H1 (cell line): ENCODE measurements around the gene DCTPP1. TPM values are rescaled to one million over a fixed set of nuclear protein-coding genes. Genes with fewer than 3 reads are reported as not detected.

Experiments used
- CTCF ChIA-PET: fragments of 300-600 bp; sonication (Branson Sonifier 250); formaldehyde crosslinking; loops from one replicate; lab custom pipeline; 2021; ENCODE audit not compliant: partially characterized antibody; lab: Charles Lee
- POLR2A ChIA-PET: fragments of 300-600 bp; sonication (Branson Sonifier 250); formaldehyde crosslinking; loops from one replicate; lab custom pipeline; 2021; ENCODE audit warnings: inconsistent platforms; ENCODE audit not compliant: partially characterized antibody; lab: Charles Lee
- DNase-seq, 2 experiments: peaks; one replicate each; pipeline versions ENCODE4 v3.0.0 to v3.0.0-alpha.2; 2010 to 2022; ENCODE audit warnings: low spot score in 2 of 2, low read depth in 1 of 2, mixed read lengths in 1 of 2
- FAIRE-seq: peaks from 2 replicates; lab custom pipeline; 2011; peaks lifted over from hg19 to GRCh38; lab: Jason Lieb, UNC
- H2AFZ ChIP-seq: 2 replicates; pipeline ENCODE4 v1.8.1; 2012; ENCODE audit warnings: low read length, inconsistent platforms
- H2AK5ac ChIP-seq: 2 replicates; pipeline ENCODE4 v1.6.1; 2013; ENCODE audit warnings: low read depth, low read length
- H2BK120ac ChIP-seq: replicated peaks from 2 replicates; pipeline ENCODE3; 2013; ENCODE audit warnings: low read depth, low read length, inconsistent platforms
- H2BK12ac ChIP-seq: 2 replicates; pipeline ENCODE4 v1.6.1; 2013; ENCODE audit warnings: low read depth, low read length
- H2BK15ac ChIP-seq: 2 replicates; pipeline ENCODE4 v1.6.1; 2013; ENCODE audit warnings: low read length
- H2BK20ac ChIP-seq: 2 replicates; pipeline ENCODE4 v1.6.1; 2013; ENCODE audit warnings: low read length
- H2BK5ac ChIP-seq: 2 replicates; pipeline ENCODE4 v1.6.1; 2013; ENCODE audit warnings: low read depth, low read length
- H3K14ac ChIP-seq: 2 replicates; pipeline ENCODE4 v1.6.1; 2013; ENCODE audit warnings: inconsistent platforms; ENCODE audit not compliant: insufficient read length
- H3K18ac ChIP-seq: 2 replicates; pipeline ENCODE4 v1.6.1; 2013; ENCODE audit warnings: low read length; ENCODE audit errors: extremely low read depth
- H3K23ac ChIP-seq: 2 replicates; pipeline ENCODE4 v1.6.1; 2013; ENCODE audit warnings: inconsistent platforms; ENCODE audit not compliant: insufficient read length
- H3K23me2 ChIP-seq: 2 replicates; pipeline ENCODE4 v1.6.1; 2013; ENCODE audit warnings: low read depth, low read length
- H3K27ac ChIP-seq: 2 replicates; pipeline ENCODE4 v1.6.1; 2011; ENCODE audit warnings: low read depth, low read length, inconsistent platforms
- H3K27me3 ChIP-seq, 4 experiments: replicated peaks in 1 of 4; 1 replicate in 1 of 4; 2 replicates in 3 of 4; pipeline versions ENCODE4 v1.6.1 to v1.8.1; 2011 to 2013; ENCODE audit warnings: low read length in 3 of 4, mild to moderate bottlenecking in 3 of 4, inconsistent platforms in 2 of 4, mixed read lengths in 2 of 4, moderate library complexity in 1 of 4; ENCODE audit not compliant: control insufficient read depth in 3 of 4, insufficient read depth in 3 of 4; ENCODE audit errors: extremely low read depth in 1 of 4
- H3K36me3 ChIP-seq, 4 experiments: 2 replicates each; pipeline versions ENCODE4 v1.6.1 to v1.8.1; 2011 to 2013; ENCODE audit warnings: mild to moderate bottlenecking in 4 of 4, low read length in 3 of 4, moderate library complexity in 2 of 4, control low read depth in 1 of 4, inconsistent platforms in 1 of 4; ENCODE audit not compliant: insufficient read depth in 4 of 4, control insufficient read depth in 2 of 4
- H3K4ac ChIP-seq: replicated peaks from 2 replicates; pipeline ENCODE3; 2013; ENCODE audit warnings: low read length, low read depth, mixed read lengths, inconsistent platforms; ENCODE audit not compliant: insufficient read length
- H3K4me1 ChIP-seq, 4 experiments: replicated peaks in 1 of 4; 1 replicate in 1 of 4; 2 replicates in 3 of 4; pipeline versions ENCODE4 v1.6.1 to v1.8.1; 2011 to 2013; ENCODE audit warnings: low read length in 3 of 4, inconsistent platforms in 2 of 4, mixed read lengths in 1 of 4; ENCODE audit not compliant: insufficient read depth in 4 of 4, control insufficient read depth in 3 of 4
- H3K4me2 ChIP-seq, 2 experiments: 2 replicates each; pipeline versions ENCODE4 v1.6.1 to v1.8.1; 2011 to 2013; ENCODE audit warnings: low read depth in 2 of 2, low read length in 2 of 2, control low read depth in 1 of 2, inconsistent platforms in 1 of 2, mild to moderate bottlenecking in 1 of 2; ENCODE audit not compliant: insufficient read depth in 1 of 2
- H3K4me3 ChIP-seq, 4 experiments: fragments of 200-600, 300-600 bp in 1 of 4; sonication (generic), shearing (Covaris generic), sonication (Bioruptor Twin) in 1 of 4; 2 replicates each; pipeline versions ENCODE4 v1.5.1 to v1.8.1; 2011 to 2016; ENCODE audit warnings: low read length in 4 of 4, low read depth in 3 of 4, control low read depth in 2 of 4, inconsistent platforms in 2 of 4, mild to moderate bottlenecking in 2 of 4, mixed read lengths in 1 of 4, moderate library complexity in 1 of 4; ENCODE audit not compliant: insufficient read depth in 2 of 4; ENCODE audit errors: extremely low read depth in 1 of 4
- H3K56ac ChIP-seq: replicated peaks from 2 replicates; pipeline ENCODE3; 2013; ENCODE audit warnings: low read depth, mild to moderate bottlenecking, mixed read lengths, low read length, inconsistent platforms; ENCODE audit not compliant: insufficient read length
- H3K79me1 ChIP-seq: 2 replicates; pipeline ENCODE4 v1.6.1; 2013; ENCODE audit warnings: low read depth, low read length, control low read depth
- H3K79me2 ChIP-seq, 2 experiments: 2 replicates each; pipeline versions ENCODE4 v1.6.1 to v1.8.1; 2012 to 2013; ENCODE audit warnings: low read length in 2 of 2, mild to moderate bottlenecking in 2 of 2, inconsistent platforms in 1 of 2; ENCODE audit not compliant: insufficient read depth in 2 of 2, control insufficient read depth in 1 of 2
- H3K9ac ChIP-seq, 4 experiments: replicated peaks in 1 of 4; 1 replicate in 1 of 4; 2 replicates in 3 of 4; pipeline versions ENCODE4 v1.6.1 to v1.8.1; 2011 to 2013; ENCODE audit warnings: low read depth in 3 of 4, low read length in 3 of 4, control low read depth in 2 of 4, mild to moderate bottlenecking in 2 of 4, moderate library complexity in 2 of 4, inconsistent platforms in 1 of 4; ENCODE audit errors: extremely low read depth in 1 of 4
- H3K9me3 ChIP-seq, 2 experiments: 2 replicates each; pipeline versions ENCODE4 v1.6.1 to v1.8.1; 2012 to 2013; ENCODE audit warnings: mild to moderate bottlenecking in 2 of 2, moderate library complexity in 2 of 2, control low read depth in 1 of 2, inconsistent platforms in 1 of 2, low read depth in 1 of 2, low read length in 1 of 2, mixed read lengths in 1 of 2; ENCODE audit not compliant: insufficient read depth in 2 of 2
- H4K20me1 ChIP-seq, 2 experiments: replicated peaks in 1 of 2; 2 replicates each; pipeline versions ENCODE3 to v1.8.1; 2011 to 2013; ENCODE audit warnings: inconsistent platforms in 2 of 2, low read length in 2 of 2, mild to moderate bottlenecking in 1 of 2; ENCODE audit not compliant: insufficient read depth in 2 of 2, control insufficient read depth in 1 of 2
- H4K5ac ChIP-seq: 2 replicates; pipeline ENCODE4 v1.6.1; 2013; ENCODE audit warnings: low read length, low read depth, mixed read lengths, inconsistent platforms; ENCODE audit not compliant: insufficient read length
- H4K8ac ChIP-seq: 2 replicates; pipeline ENCODE4 v1.8.0; 2013; ENCODE audit warnings: mild to moderate bottlenecking, moderate library complexity, low read length, inconsistent platforms; ENCODE audit not compliant: insufficient read depth; ENCODE audit errors: extremely low read depth
- H4K91ac ChIP-seq: replicated peaks from 2 replicates; pipeline ENCODE3; 2013; ENCODE audit warnings: low read length, mixed read lengths, inconsistent platforms; ENCODE audit not compliant: insufficient read length
- ATF2 ChIP-seq: IDR thresholded peaks from 2 replicates; pipeline ENCODE4 v1.6.1; 2012; ENCODE audit warnings: low read length, inconsistent platforms
- MAX ChIP-seq: IDR thresholded peaks from 2 replicates; pipeline ENCODE4 v1.6.1; 2012; ENCODE audit warnings: inconsistent platforms
- POLR2A ChIP-seq, 2 experiments: IDR thresholded peaks; 1 replicate in 1 of 2; 2 replicates in 1 of 2; pipeline ENCODE4 v1.6.1; 2011; ENCODE audit warnings: low read depth in 2 of 2, low read length in 2 of 2, mild to moderate bottlenecking in 2 of 2; ENCODE audit errors: control extremely low read depth in 1 of 2
- POLR2AphosphoS5 ChIP-seq: IDR thresholded peaks from 2 replicates; pipeline ENCODE4 v1.6.1; 2011; ENCODE audit warnings: low read depth, low read length
- WGBS, 2 experiments: shearing (Covaris generic) in 1 of 2; methylation state at CpG; one replicate each; pipeline versions ENCODE4 v1.1.6 to v1.1.7; 2013 to 2015; ENCODE audit warnings: low lambda C conversion rate in 2 of 2, mixed read lengths in 2 of 2, inconsistent platforms in 1 of 2, low coverage in 1 of 2, missing lambda C conversion rate in 1 of 2; ENCODE audit not compliant: insufficient replicate concordance in 2 of 2, insufficient coverage in 1 of 2, insufficient read length in 1 of 2; ENCODE audit errors: extremely low coverage in 1 of 2, missing lambda C conversion rate in 1 of 2; 5-methylcytosine and 5-hydroxymethylcytosine counted together
- polyA plus RNA-seq, 7 experiments: library from polyadenylated mRNA; depleted of rRNA in 3 of 7; stranded (reverse) in 5 of 7; unstranded in 2 of 7; fragments of >200 nt in 5 of 7; fragments of 200-250 nt in 2 of 7; gene quantifications; 1 replicate in 5 of 7; 2 replicates in 1 of 7; 4 replicates in 1 of 7; pipeline versions ENCODE4 v1.2.1 to v1.2.3, GENCODE V29; 2011 to 2013; ENCODE audit warnings: missing spikeins in 2 of 7, mixed read lengths in 2 of 7
- total RNA-seq: library from RNA; stranded (reverse); fragmentation: NEBNext Ultra II Directional; extraction: Animal tissue kit (Norgen Biotek cat#: 25700); gene quantifications from 2 replicates; pipeline ENCODE4 v1.2.1, GENCODE V29; 2021
- TF ChIP-seq, protein P1 (sequence below), 3 experiments: IDR thresholded peaks; 1 replicate in 2 of 3; 2 replicates in 1 of 3; pipeline versions ENCODE4 v1.5.1 to v1.6.1; 2011; ENCODE audit warnings: low read length in 3 of 3, mild to moderate bottlenecking in 3 of 3, inconsistent platforms in 2 of 3, low read depth in 1 of 3, moderate library complexity in 1 of 3; ENCODE audit not compliant: insufficient read depth in 1 of 3; ENCODE audit errors: control extremely low read depth in 1 of 3

The DCTPP1 gene
- total and polyA plus RNA-seq, 2 of the 8 experiments (the other 6 are each of a cell fraction or from before 2014, with no cell fraction given) = 94.5 to 103 TPM

DNA sequence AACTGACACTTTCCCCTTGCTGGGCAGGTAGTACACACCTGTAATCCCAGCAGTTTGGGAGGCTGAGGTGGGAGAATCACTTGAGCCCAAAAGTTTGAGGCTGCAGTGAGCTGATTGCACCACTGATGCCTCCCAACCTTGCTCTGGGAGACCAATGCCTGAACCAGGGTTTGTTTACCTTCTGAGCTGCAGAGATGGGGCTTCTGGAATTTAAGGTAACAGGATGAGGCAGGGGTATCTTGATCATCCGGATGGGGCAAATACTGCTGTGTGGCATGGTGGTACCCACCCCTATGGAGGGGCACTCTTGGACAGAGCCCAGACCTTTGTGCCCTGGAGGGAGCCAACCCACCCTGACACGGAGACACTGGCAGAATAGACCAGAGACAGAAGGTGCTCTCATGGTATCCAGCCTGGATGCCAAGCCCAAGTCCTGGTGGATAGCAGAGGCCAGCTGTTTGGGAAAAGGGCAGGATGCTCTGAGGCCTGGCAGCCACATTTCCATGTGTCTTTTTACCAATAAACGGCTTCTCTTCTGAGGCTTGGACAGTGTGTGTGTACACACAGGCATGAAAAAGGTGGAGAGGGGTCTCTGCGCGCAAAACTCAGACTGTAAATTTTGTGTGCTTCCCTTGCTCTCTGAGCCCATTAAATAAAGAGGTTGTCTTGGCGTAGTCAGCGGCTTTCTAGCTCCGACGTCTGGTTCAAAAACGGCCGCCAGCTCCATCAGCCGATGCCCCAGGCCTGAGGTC, 30.2 kb downstream of the DCTPP1 start:
- H2AFZ ChIP-seq = no peak overlapping the region
- POLR2A ChIA-PET = interaction anchor here (0.7 to 12.6 kb wide), 20 partner anchors 8 to 655 kb away, joined by 3 to 151 read pairs (median 4); partner anchors contain the start of genes CD2BP2, DCTPP1, MYL11 and SEPTIN1
- no peak for FAIRE-seq
- no peak for TF ChIP-seq MAX
- TF ChIP-seq POLR2AphosphoS5 = no peak; the same call in none of the 2 replicates
- TF ChIP-seq, protein P1, sequence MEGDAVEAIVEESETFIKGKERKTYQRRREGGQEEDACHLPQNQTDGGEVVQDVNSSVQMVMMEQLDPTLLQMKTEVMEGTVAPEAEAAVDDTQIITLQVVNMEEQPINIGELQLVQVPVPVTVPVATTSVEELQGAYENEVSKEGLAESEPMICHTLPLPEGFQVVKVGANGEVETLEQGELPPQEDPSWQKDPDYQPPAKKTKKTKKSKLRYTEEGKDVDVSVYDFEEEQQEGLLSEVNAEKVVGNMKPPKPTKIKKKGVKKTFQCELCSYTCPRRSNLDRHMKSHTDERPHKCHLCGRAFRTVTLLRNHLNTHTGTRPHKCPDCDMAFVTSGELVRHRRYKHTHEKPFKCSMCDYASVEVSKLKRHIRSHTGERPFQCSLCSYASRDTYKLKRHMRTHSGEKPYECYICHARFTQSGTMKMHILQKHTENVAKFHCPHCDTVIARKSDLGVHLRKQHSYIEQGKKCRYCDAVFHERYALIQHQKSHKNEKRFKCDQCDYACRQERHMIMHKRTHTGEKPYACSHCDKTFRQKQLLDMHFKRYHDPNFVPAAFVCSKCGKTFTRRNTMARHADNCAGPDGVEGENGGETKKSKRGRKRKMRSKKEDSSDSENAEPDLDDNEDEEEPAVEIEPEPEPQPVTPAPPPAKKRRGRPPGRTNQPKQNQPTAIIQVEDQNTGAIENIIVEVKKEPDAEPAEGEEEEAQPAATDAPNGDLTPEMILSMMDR (IDR thresholded peaks at IDR 0.05; ENCODE audit: control extremely low read depth in 1 of 3, insufficient read depth in 1 of 3, low read depth in 1 of 3, low read length in 3 of 3) = no peak
- peak; percentile 22 to 60; a peak in 2 of 3 replicates for TF ChIP-seq POLR2A (IDR thresholded peaks at IDR 0.05; ENCODE audit: control extremely low read depth in 1 of 2, low read depth in 2 of 2, low read length in 2 of 2)
- TF ChIP-seq ATF2 = 0 out of 2 replicates have a peak, but pooled peaks have one; percentile 2

More for the DNA sequence above, 30.2 kb downstream of the DCTPP1 start:
- Histone ChIP-seq H3K4me1 (peaks cover 0 to 15% (median 6%) of the 10 kb centered on the region in 4 experiments; a peak in 6 of 7 replicates), H3K14ac (no peak overlapping the region), H2BK15ac (no peak overlapping the region), H3K27me3 (no peaks in the 10 kb centered on the region; a peak in 1 of 7 replicates), H3K23me2 (peaks cover 8% of the 10 kb centered on the region; the same call in 1 of the 2 replicates), H4K20me1 (peaks cover 12 to 17% of the 10 kb centered on the region in 2 experiments), H2BK12ac (no peak overlapping the region), H4K5ac (peak overlapping the region; percentile 2), H4K8ac (peak overlapping the region; percentile 85; the same call in 1 of the 2 replicates), H3K9ac (peak overlapping the region in 3 of 4 experiments; percentile 71 to 83 (median 72); a peak in 6 of 7 replicates), H2AK5ac (no peak overlapping the region; the same call in 1 of the 2 replicates), H3K79me2 (peaks cover 5 to 21% of the 10 kb centered on the region in 2 experiments; a peak in 2 of 4 replicates), H4K91ac (no peak overlapping the region), H3K4me2 (peak overlapping the region; percentile 79 to 93), H2BK120ac (no peak overlapping the region), H3K4ac (no peak overlapping the region), H3K79me1 (no peaks in the 10 kb centered on the region; the same call in 1 of the 2 replicates), H2BK20ac (no peak overlapping the region), H2BK5ac (peak overlapping the region; percentile 78; the same call in 1 of the 2 replicates), H3K9me3 (no peaks in the 10 kb centered on the region), H3K56ac (no peak overlapping the region), H3K27ac (peak overlapping the region; percentile 71), H3K36me3 (peaks cover 4 to 21% (median 14%) of the 10 kb centered on the region in 4 experiments; a peak in 6 of 8 replicates), H3K23ac (no peak overlapping the region), H3K18ac (peak overlapping the region; percentile 51; the same call in 1 of the 2 replicates), H3K4me3 (peak overlapping the region; percentile 41 to 65 (median 52))
- CTCF ChIA-PET = interaction anchor here (0.7 to 3.6 kb wide), 7 partner anchors 9 to 216 kb away, joined by 3 to 23 read pairs (median 5); partner anchors contain the start of genes SEPTIN1 and ZNF771
- 31% methylated on average over 12 of the region's 12 CpGs; no CpG with 5 or more reads in 1 of the 2 experiments for WGBS, 2 experiments
- DNase-seq = no peak
